ENCODE data around the gene GLRX2. TPM values are rescaled to one million over a fixed set of nuclear protein-coding genes. Genes with fewer than 3 reads are reported as not detected.

Gene GLRX2
- total RNA-seq, 1 experiment from 2014 or later: 30.6 TPM

- CTCF ChIA-PET: interaction anchor here (1.0 to 1.4 kb wide), 3 partner anchors 11 to 593 kb away, joined by 3 to 4 read pairs (median 3); partner anchors contain the start of gene UCHL5
- intact Hi-C loops (cut with micrococcal nuclease): no loop called here
- H3K79me2 ChIP-seq (ENCODE audit: insufficient read depth, low read length): peaks cover 81% of the 10 kb centered on the region
Observed at GRCh38 chr1:193070386-193070753, 34.8 kb downstream of the GLRX2 start.

More at GRCh38 chr1:193070386-193070753, 34.8 kb downstream of the GLRX2 start:
- Histone ChIP-seq H3K9me2 (ENCODE audit: insufficient read depth) (no peaks in the 10 kb centered on the region), H3K36me3 (ENCODE audit: control insufficient read depth in 1 of 2, insufficient read depth in 2 of 2, low read length in 2 of 2) (peaks cover 2 to 4% of the 10 kb centered on the region in 2 experiments; a peak in 2 of 4 replicates), H2AFZ (ENCODE audit: low read depth, low read length, poor library complexity, severe bottlenecking) (no peak overlapping the region), H3K4me2 (ENCODE audit: low read length) (no peak overlapping the region), H3K9me3 (ENCODE audit: control insufficient read depth in 1 of 2, insufficient read depth in 1 of 2, low read depth in 1 of 2, low read length in 2 of 2) (no peaks in the 10 kb centered on the region), H3K27me3 (ENCODE audit: insufficient read depth, low read length) (no peaks in the 10 kb centered on the region), H4K20me1 (ENCODE audit: insufficient read depth) (no peaks in the 10 kb centered on the region; the same call in 1 of the 2 replicates), H3K27ac (ENCODE audit: low read depth, low read length) (no peak overlapping the region), H3K4me3 (replicated peaks in 1 of 2; ENCODE audit: low read depth in 1 of 2, low read length in 2 of 2) (no peak overlapping the region), H3K4me1 (ENCODE audit: control insufficient read depth in 1 of 2, insufficient read depth in 2 of 2, low read length in 2 of 2) (0 out of 4 replicates have a peak, but pooled peaks cover 0 to 3% of the 10 kb centered on the region in 2 experiments), H3K9ac (ENCODE audit: low read length) (no peak overlapping the region)
- RAD21 ChIA-PET (ENCODE audit: low non-redundant PET in 1 of 2, low total read pairs in 2 of 2, uncharacterized antibody in 2 of 2, unreplicated experiment in 2 of 2): no interaction called here
- BruUV-seq (replicated peaks): no TSS peak
- no peak for ATAC-seq
- DNase-seq (ENCODE audit: low read depth, low spot score): no peak
- POLR2A ChIA-PET: interaction anchor here (1.0 kb wide), 2 partner anchors 11 kb away, joined by 3 to 5 read pairs; partner anchors contain the start of genes RO60 and UCHL5
- TF ChIP-seq SP1 (IDR thresholded peaks at IDR 0.05; ENCODE audit: low read depth): no peak
- TF ChIP-seq SIN3A (IDR thresholded peaks at IDR 0.05; ENCODE audit: low read depth): no peak
- no peak for TF ChIP-seq YY1 (IDR thresholded peaks at IDR 0.05; ENCODE audit: extremely low read depth, insufficient replicate concordance, low read depth, low read length)
- no peak for TF ChIP-seq POLR2A (IDR thresholded peaks at IDR 0.05; ENCODE audit: borderline replicate concordance, extremely low read depth, insufficient read depth, insufficient read length)
- TF ChIP-seq ZFX (IDR thresholded peaks at IDR 0.05): no peak
- no peak for TF ChIP-seq SRF (IDR thresholded peaks at IDR 0.05; ENCODE audit: low read depth)
- TF ChIP-seq ELF1 (IDR thresholded peaks at IDR 0.05; ENCODE audit: borderline replicate concordance, low read depth): no peak
- TF ChIP-seq CTCF (IDR thresholded peaks at IDR 0.05 in 2 of 3, conservative IDR thresholded peaks at IDR 0.05 in 1 of 3; ENCODE audit: borderline replicate concordance in 1 of 3, insufficient read depth in 1 of 3, low read depth in 2 of 3, low read length in 2 of 3): no peak
- no peak for TF ChIP-seq CEBPB (IDR thresholded peaks at IDR 0.05; ENCODE audit: low read depth)
- no peak for TF ChIP-seq ATF3 (IDR thresholded peaks at IDR 0.05)
- TF ChIP-seq CBX3 (IDR thresholded peaks at IDR 0.05; ENCODE audit: low read depth): no peak
- no peak for TF ChIP-seq JUND (IDR thresholded peaks at IDR 0.05)
- TF ChIP-seq POLR2AphosphoS5 (IDR thresholded peaks at IDR 0.05; ENCODE audit: low read depth, low read length): no peak
- TF ChIP-seq FOSL1 (IDR thresholded peaks at IDR 0.05; ENCODE audit: low read depth): no peak
- TF ChIP-seq RAD21 (IDR thresholded peaks at IDR 0.05; ENCODE audit: low read depth): no peak
- no peak for TF ChIP-seq ZNF274 (IDR thresholded peaks at IDR 0.05; ENCODE audit: low read depth, low read length)
- TF ChIP-seq EZH2 (IDR thresholded peaks at IDR 0.05): no peak
- no peak for TF ChIP-seq EZH2phosphoT487 (IDR thresholded peaks at IDR 0.05; ENCODE audit: borderline replicate concordance)
- TF ChIP-seq REST (IDR thresholded peaks at IDR 0.05; ENCODE audit: low read depth): no peak

Measured in HCT116 (cell line).